Heart right ventricle (tissue), 16 donors: ENCODE measurements around the gene GTF2F1. TPM values are rescaled to one million over a fixed set of nuclear protein-coding genes. Genes with fewer than 3 reads are reported as not detected.
A peak's percentile ranks its signal among the peaks of the same experiment; 100 is the strongest.

ENCODE experiments used
- ATAC-seq, 8 donors: fragments of 200-7000 bp; cut with Tn5 transposase; one replicate each; pipeline ENCODE4 v1.9.1; 2020; ENCODE audit warnings: mild to moderate bottlenecking in 8 of 8, moderate library complexity in 8 of 8, moderate number of reproducible peaks in 1 of 8
- DNase-seq, 2 donors: peaks; one replicate each; pipeline ENCODE4 v3.0.0-alpha.2; 2020
- H3K27ac ChIP-seq, 10 donors: fragments of 200-600 bp; sonication (generic) in 2 of 10; one replicate each; pipeline versions ENCODE4 v1.5.0 to v1.8.0; 2020 to 2022; ENCODE audit warnings: mild to moderate bottlenecking in 3 of 10
- H3K27me3 ChIP-seq, 7 donors: fragments of 200-600 bp; one replicate each; pipeline ENCODE4 v1.8.0; 2021 to 2022; ENCODE audit warnings: mild to moderate bottlenecking in 2 of 7
- H3K36me3 ChIP-seq, 9 donors: fragments of 200-600 bp; sonication (generic) in 1 of 9; one replicate each; pipeline versions ENCODE4 v1.5.0 to v1.8.0; 2020 to 2022; ENCODE audit warnings: mild to moderate bottlenecking in 2 of 9
- H3K4me1 ChIP-seq, 9 donors: fragments of 200-600 bp; sonication (generic) in 1 of 9; one replicate each; pipeline versions ENCODE4 v1.5.0 to v1.8.0; 2020 to 2022; ENCODE audit warnings: mild to moderate bottlenecking in 4 of 9
- H3K4me3 ChIP-seq, 10 donors: fragments of 200-600 bp; sonication (generic) in 2 of 10; one replicate each; pipeline versions ENCODE4 v1.5.0 to v1.8.0; 2020 to 2022; ENCODE audit warnings: mild to moderate bottlenecking in 7 of 10, moderate library complexity in 2 of 10
- H3K9me3 ChIP-seq, 11 donors: fragments of 200-600 bp in 10 of 11; sonication (generic) in 2 of 11; one replicate each; pipeline versions ENCODE4 v1.5.0 to v1.8.0; 2013 to 2022; ENCODE audit warnings: mild to moderate bottlenecking in 2 of 11, control low read depth in 1 of 11, moderate library complexity in 1 of 11
- CTCF ChIP-seq, 9 donors: fragments of 200-600 bp; sonication (generic) in 2 of 9; IDR thresholded peaks; one replicate each; pipeline versions ENCODE4 v1.5.0 to v1.8.0; 2021 to 2022; ENCODE audit warnings: antibody characterized with exemption in 9 of 9, mild to moderate bottlenecking in 5 of 9, moderate library complexity in 1 of 9
- WGBS, 2 donors: extraction: QIAGEN DNeasy Blood & Tissue Kit; methylation state at CpG; one replicate each; pipeline ENCODE4 v1.1.7; 2013; ENCODE audit warnings: inconsistent platforms in 1 of 2; 5-methylcytosine and 5-hydroxymethylcytosine counted together
- intact Hi-C, 10 donors: fragments of 100-400 bp; cut with DNase I; formaldehyde crosslinking; loops; one replicate each; pipeline versions ENCODE4 v1.11.1 to v1.14.2; 2022
- polyA plus RNA-seq, 2 donors: library from polyadenylated mRNA; stranded (reverse); fragments of 200-250 nt; gene quantifications; one replicate each; pipeline ENCODE4 v1.2.3, GENCODE V29; 2013
- total RNA-seq, 10 donors: library from RNA; stranded (reverse); fragmentation: NEBNext Ultra II Directional in 3 of 10; extraction: Animal tissue kit (Norgen Biotek cat#: 25700) in 3 of 10; gene quantifications; one replicate each; pipeline versions ENCODE4 v1.2.1 to v1.2.4, GENCODE V29; 2021 to 2023
- donor health status: Arrhythmogenic right ventricular cardiomyopathy.
- donor health status: ischemic (EF 13 %, LVEDD 7.1; RV severe dilation, severe dysfunction).
- donor health status: healthy with polysubstance abuse.
- donor health status: DM: no; HTN: yes; CAD: no.
- donor health status: DM: no; HTN: no; CAD: no.
- donor health status: ischemic (EF 25% LVEDD 6.9; RV normal size, moderate dysfunction).
- donor health status: ischemic (EF 25% LVEDD 5.7; RV mildly dilated, moderate dysfunction).
- donor health status: healthy.
- donor health status: DM: yes; HTN: yes; CAD: no.
- donor health status: Ischemic cardiomyopathy.
- donor health status: ischemic (EF 35%, LVEDD 5.7; RV mildly dilated, moderate dysfunction).
- donor health status: nonischemic (EF 11% LVEDD 7.7; RV severe dilation, severe dysfunction).
- donor health status: DM: yes; HTN: yes; CAD: no.
- donor health status: PGD.
- donor health status: ischemic (EF 29% LVEDD 5.4; RV normal size, mild dysfunction).
- donor health status: nonischemic (EF 23%, LVEDD 6.1; RV moderate dilation, normal function).

Gene GTF2F1
- total and polyA plus RNA-seq, 12 donors = 23.3 to 44.8 (median 30.8) TPM

- intact Hi-C loops = loop anchor here in 1 of 10 donors (10.0 kb wide), 1 partner anchor 47 kb away; the partner anchor contains the start of genes ALKBH7 and PSPN
- no peak for DNase-seq
- Histone ChIP-seq H3K36me3 (peaks cover 6 to 61% (median 40%) of the 10 kb centered on the region in 9 donors), H3K27me3 (no peaks in the 10 kb centered on the region), H3K9me3 (no peaks in the 10 kb centered on the region), H3K27ac (no peak overlapping the region), H3K4me1 (peaks cover 10 to 52% (median 29%) of the 10 kb centered on the region in 9 donors), H3K4me3 (no peak overlapping the region)
- WGBS, 2 donors = 78 to 82% methylated on average over 20 of the region's 20 CpGs
- no peak for ATAC-seq
- TF ChIP-seq CTCF (IDR thresholded peaks at IDR 0.05) = no peak
These were observed 28.4 kb upstream of the GTF2F1 start for GRCh38 chr19:6421075-6422014.

GRCh38 chr19:6418562-6418932 lies 25.6 kb upstream of the GTF2F1 start:
- TF ChIP-seq CTCF (IDR thresholded peaks at IDR 0.05) = no peak
- DNase-seq = no peak
- intact Hi-C loops = loop anchor here in 1 of 10 donors (10.0 kb wide), 1 partner anchor 194 kb away; no protein-coding TSS in a partner anchor
- Histone ChIP-seq H3K4me3 (no peak overlapping the region), H3K27ac (no peak overlapping the region), H3K36me3 (peaks cover 10 to 89% (median 63%) of the 10 kb centered on the region in 9 donors), H3K27me3 (no peaks in the 10 kb centered on the region), H3K9me3 (no peaks in the 10 kb centered on the region), H3K4me1 (peaks cover 10 to 45% (median 18%) of the 10 kb centered on the region in 9 donors)
- ATAC-seq = no peak
- WGBS, 2 donors = 91% methylated on average over 19 of the region's 19 CpGs

GRCh38 chr19:6417713-6418561 lies 25.0 kb upstream of the GTF2F1 start:
- intact Hi-C loops = loop anchor here in 1 of 10 donors (10.0 kb wide), 1 partner anchor 193 kb away; no protein-coding TSS in a partner anchor
- ATAC-seq (peak in 6 of 8 donors; percentile 37 to 67 (median 56)), DNase-seq (no peak)
- peaks cover 10 to 94% (median 63%) of the 10 kb centered on the region in 9 donors for H3K36me3 ChIP-seq
- no peaks in the 10 kb centered on the region for H3K27me3 ChIP-seq
- no peak overlapping the region for H3K4me3 ChIP-seq
- 71 to 77% methylated on average over 33 of the region's 33 CpGs for WGBS, 2 donors
- TF ChIP-seq CTCF (IDR thresholded peaks at IDR 0.05) = peak in 8 of 9 donors; percentile 22 to 58 (median 46)
- no peaks in the 10 kb centered on the region for H3K9me3 ChIP-seq
- no peak overlapping the region for H3K27ac ChIP-seq
- peaks cover 4 to 44% (median 13%) of the 10 kb centered on the region in 9 donors for H3K4me1 ChIP-seq
